Adrenal gland (tissue), 5 donors: ENCODE measurements around the gene CDC34.

ENCODE experiments used
- CTCF ChIP-seq, 6 experiments: fragments of 450-650 bp in 4 of 6; fragments of 200-600 bp in 2 of 6; sonication (generic) in 1 of 6; IDR thresholded peaks; 1 replicate in 5 of 6; 2 replicates in 1 of 6; pipeline versions ENCODE4 v1.5.1 to v1.8.0; 2016 to 2021; ENCODE audit warnings: antibody characterized with exemption in 6 of 6, mild to moderate bottlenecking in 2 of 6, moderate library complexity in 1 of 6
- POLR2A ChIP-seq, 2 donors: fragments of 450-650 bp; IDR thresholded peaks; one replicate each; pipeline ENCODE4 v1.6.1; 2017; ENCODE audit warnings: antibody characterized with exemption in 2 of 2, mild to moderate bottlenecking in 2 of 2, moderate library complexity in 1 of 2
- donor health status: DM: no; HTN: no; CAD: no.

GRCh38 chr19:548886-549830 lies 17.6 kb downstream of the CDC34 start:
- TF ChIP-seq CTCF (IDR thresholded peaks at IDR 0.05) (no peak), POLR2A (IDR thresholded peaks at IDR 0.05) (no peak)
